Measurements from ENCODE around the gene GNA12. TPM values are rescaled to one million over a fixed set of nuclear protein-coding genes. Genes with fewer than 3 reads are reported as not detected.

Gene GNA12
- total RNA-seq, 4 donors from 2014 or later, result 26.3 to 54.8 (median 36.9) TPM

- no peak for ATAC-seq (ENCODE audit: low FRiP score)
- no peak for TF ChIP-seq CTCF (IDR thresholded peaks at IDR 0.05)
- no peak for DNase-seq (ENCODE audit: low spot score)
These were observed 61.5 kb downstream of the GNA12 start for GRCh38 chr7:2782565-2782964.

GRCh38 chr7:2782121-2782520 lies 62.0 kb downstream of the GNA12 start:
- TF ChIP-seq CTCF (IDR thresholded peaks at IDR 0.05), result no peak
- ATAC-seq (ENCODE audit: low FRiP score) (no peak), DNase-seq (ENCODE audit: low spot score) (no peak)

GRCh38 chr7:2781636-2782035 lies 62.5 kb downstream of the GNA12 start:
- ATAC-seq (ENCODE audit: low FRiP score), result no peak
- no peak for DNase-seq (ENCODE audit: low spot score)

GRCh38 chr7:2779051-2779450 lies 65.1 kb downstream of the GNA12 start:
- DNase-seq (ENCODE audit: low spot score) (no peak), ATAC-seq (ENCODE audit: low FRiP score) (no peak)
- no peak for TF ChIP-seq CTCF (IDR thresholded peaks at IDR 0.05)

More at GRCh38 chr7:2781636-2782035, 62.5 kb downstream of the GNA12 start:
- no peak for TF ChIP-seq CTCF (IDR thresholded peaks at IDR 0.05)

GRCh38 chr7:2777898-2778535 lies 66.1 kb downstream of the GNA12 start:
- ATAC-seq (ENCODE audit: low FRiP score), result peak; percentile 60
- TF ChIP-seq CTCF (IDR thresholded peaks at IDR 0.05), result no peak
- DNase-seq (ENCODE audit: low spot score), result no peak

GRCh38 chr7:2776401-2776800 lies 67.7 kb downstream of the GNA12 start:
- DNase-seq (ENCODE audit: low spot score), result no peak
- ATAC-seq (ENCODE audit: low FRiP score), result no peak
- TF ChIP-seq CTCF (IDR thresholded peaks at IDR 0.05), result no peak

- TF ChIP-seq CTCF (IDR thresholded peaks at IDR 0.05), result no peak
- ATAC-seq (ENCODE audit: low FRiP score), result no peak
- no peak for DNase-seq (ENCODE audit: low spot score)
These were observed 68.3 kb downstream of the GNA12 start for GRCh38 chr7:2775785-2776184.
